HUES6 (cell line): ENCODE measurements around the gene PARK7.

Experiments
- H3K27ac ChIP-seq: 2 replicates; pipeline ENCODE4 v1.7.0; 2013; ENCODE audit warnings: low read depth, mild to moderate bottlenecking, low read length, inconsistent platforms
- H3K27me3 ChIP-seq: 2 replicates; pipeline ENCODE4 v1.6.1; 2013; ENCODE audit warnings: low read length; ENCODE audit not compliant: control insufficient read depth, insufficient read depth
- H3K36me3 ChIP-seq: 2 replicates; pipeline ENCODE4 v1.6.1; 2013; ENCODE audit warnings: low read length; ENCODE audit not compliant: control insufficient read depth, insufficient read depth
- H3K4me1 ChIP-seq: 2 replicates; pipeline ENCODE4 v1.6.1; 2013; ENCODE audit warnings: low read length; ENCODE audit not compliant: control insufficient read depth, insufficient read depth
- H3K4me3 ChIP-seq: 2 replicates; pipeline ENCODE4 v1.5.1; 2013; ENCODE audit warnings: low read depth, low read length
- H3K9ac ChIP-seq: one replicate; pipeline ENCODE4 v1.6.1; 2013; ENCODE audit warnings: mild to moderate bottlenecking, low read length
- H3K9me3 ChIP-seq: 2 replicates; pipeline ENCODE4 v1.6.1; 2013; ENCODE audit warnings: low read depth, low read length; ENCODE audit not compliant: control insufficient read depth, insufficient read depth

The PARK7 gene

GRCh38 chr1:8026976-8027747 is 65.7 kb downstream of the PARK7 start:
- H3K4me1 ChIP-seq = peaks cover 44% of the 10 kb centered on the region
- H3K36me3 ChIP-seq = no peaks in the 10 kb centered on the region
- no peaks in the 10 kb centered on the region for H3K9me3 ChIP-seq
- no peak overlapping the region for H3K27ac ChIP-seq
- H3K4me3 ChIP-seq = peak overlapping the region; percentile 77
- peak overlapping the region; percentile 67 for H3K9ac ChIP-seq
- peaks cover 14% of the 10 kb centered on the region for H3K27me3 ChIP-seq

DNA sequence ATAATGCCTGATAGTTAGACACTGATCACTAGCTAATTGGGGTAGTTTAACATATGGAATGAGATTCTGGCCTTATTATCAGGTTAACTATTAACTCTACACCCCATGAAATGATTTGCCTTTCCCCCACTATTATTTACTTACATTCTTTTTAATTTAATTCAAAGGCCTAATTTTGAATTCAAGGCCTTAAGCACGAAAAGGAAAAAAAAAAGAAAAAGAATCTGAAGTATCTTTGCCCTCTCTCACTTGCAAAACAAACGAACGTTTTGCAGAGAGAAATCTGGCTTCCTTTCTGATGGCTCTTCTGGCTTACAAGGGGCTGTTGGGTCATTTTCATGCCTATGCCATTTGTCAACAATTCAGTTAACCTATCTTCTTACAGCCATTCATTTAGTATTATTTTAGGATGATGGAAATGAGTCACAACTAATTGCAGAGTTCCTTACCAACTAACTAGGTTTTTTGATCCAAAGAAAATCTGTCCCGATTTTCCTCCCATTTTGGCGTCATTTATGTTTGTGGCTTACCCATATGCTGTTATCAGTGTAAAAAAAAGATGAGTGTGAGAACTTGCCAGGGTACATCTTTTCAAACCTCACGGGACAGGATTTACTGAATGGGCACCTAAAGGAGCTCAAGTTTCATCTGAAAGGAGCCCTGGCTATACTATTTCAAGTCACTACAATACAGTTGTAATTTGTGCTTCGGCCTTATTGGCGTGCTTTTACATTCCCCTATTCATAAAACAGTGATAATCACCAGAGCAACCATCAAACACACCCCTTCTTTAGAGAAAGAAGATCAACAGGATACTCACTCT is 66.4 kb downstream of the PARK7 start:
- Histone ChIP-seq H3K4me1 (peaks cover 36% of the 10 kb centered on the region), H3K9me3 (no peaks in the 10 kb centered on the region), H3K27ac (no peak overlapping the region), H3K4me3 (no peak overlapping the region), H3K9ac (no peak overlapping the region), H3K36me3 (no peaks in the 10 kb centered on the region), H3K27me3 (peaks cover 14% of the 10 kb centered on the region)

GRCh38 chr1:8028571-8028910 is 67.0 kb downstream of the PARK7 start:
- Histone ChIP-seq H3K4me3 (no peak overlapping the region), H3K27me3 (peaks cover 14% of the 10 kb centered on the region), H3K4me1 (peaks cover 30% of the 10 kb centered on the region), H3K36me3 (no peaks in the 10 kb centered on the region), H3K9ac (no peak overlapping the region), H3K9me3 (no peaks in the 10 kb centered on the region), H3K27ac (no peak overlapping the region)

DNA sequence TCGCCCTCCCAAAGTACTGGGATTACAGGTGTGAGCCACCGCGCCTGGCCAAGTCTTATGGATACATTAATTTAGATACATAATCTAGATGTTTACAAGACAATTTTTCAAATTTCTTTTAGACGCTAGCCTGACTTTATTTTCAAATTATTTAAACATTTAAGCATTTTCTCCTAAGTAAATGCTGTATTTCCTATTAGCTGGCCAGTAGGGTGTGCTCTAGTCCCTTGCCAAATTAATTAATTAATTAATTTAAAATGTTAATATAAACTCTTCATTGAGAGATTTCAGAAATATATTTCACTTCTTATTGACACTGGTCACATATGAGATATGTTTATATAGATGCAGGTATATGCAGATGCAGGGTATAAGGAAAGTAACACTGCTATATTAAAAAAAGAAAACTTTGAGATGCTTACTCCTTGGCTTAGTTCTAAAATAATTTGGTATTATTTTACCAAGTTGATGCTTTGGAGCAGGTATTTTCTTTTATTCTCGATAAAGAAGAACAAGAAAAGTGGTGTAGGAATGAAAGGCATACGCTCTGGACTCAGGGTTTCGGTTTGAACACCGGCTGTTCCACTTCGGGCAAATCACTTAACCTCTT is 69.8 kb downstream of the PARK7 start:
- Histone ChIP-seq H3K9me3 (no peaks in the 10 kb centered on the region), H3K36me3 (no peaks in the 10 kb centered on the region), H3K27me3 (peaks cover 6% of the 10 kb centered on the region), H3K9ac (no peak overlapping the region), H3K4me3 (no peak overlapping the region), H3K27ac (no peak overlapping the region), H3K4me1 (peaks cover 21% of the 10 kb centered on the region)

DNA sequence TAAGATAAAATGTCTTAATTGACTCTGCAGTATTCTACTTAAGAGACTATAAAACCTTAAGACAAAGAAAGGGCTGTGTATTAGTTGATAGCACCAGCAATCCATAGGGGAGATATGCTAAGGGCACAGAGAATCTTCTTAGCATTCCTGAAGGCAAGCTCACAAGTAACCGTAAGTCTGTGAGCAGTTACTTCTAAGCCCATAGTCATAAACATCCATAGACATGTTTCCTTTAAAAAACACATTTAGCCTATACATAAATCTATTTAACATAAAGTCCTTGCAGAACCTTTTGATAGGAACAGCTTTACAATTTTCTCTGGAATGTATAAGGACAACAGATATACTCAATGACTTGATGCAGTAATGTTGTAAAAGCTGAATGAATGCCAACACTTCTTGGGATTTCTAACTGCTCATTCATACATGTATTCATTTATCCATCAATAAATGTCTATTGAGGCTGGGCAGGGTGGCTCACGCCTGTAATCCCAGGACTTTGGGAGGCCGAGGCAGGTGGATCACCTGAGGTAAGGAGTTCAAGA is 70.9 kb downstream of the PARK7 start:
- Histone ChIP-seq H3K4me1 (peaks cover 12% of the 10 kb centered on the region), H3K9ac (no peak overlapping the region), H3K9me3 (no peaks in the 10 kb centered on the region), H3K27me3 (no peaks in the 10 kb centered on the region), H3K36me3 (no peaks in the 10 kb centered on the region), H3K27ac (no peak overlapping the region), H3K4me3 (no peak overlapping the region)

- Histone ChIP-seq H3K4me1 (peaks cover 3% of the 10 kb centered on the region; the same call in 1 of the 2 replicates), H3K36me3 (no peaks in the 10 kb centered on the region), H3K9me3 (no peaks in the 10 kb centered on the region), H3K27me3 (no peaks in the 10 kb centered on the region), H3K9ac (no peak overlapping the region), H3K27ac (no peak overlapping the region), H3K4me3 (no peak overlapping the region)
Measured at GRCh38 chr1:8033322-8033721, 71.8 kb downstream of the PARK7 start.
